ENCODE results near the gene DOC2B. TPM values are rescaled to one million over a fixed set of nuclear protein-coding genes. Genes with fewer than 3 reads are reported as not detected.

Gene DOC2B
- total RNA-seq, 4 donors from 2014 or later, result 3.6 to 8.5 (median 6.7) TPM

- no peak for DNase-seq
- H3K36me3 ChIP-seq, result no peaks in the 10 kb centered on the region
- TF ChIP-seq CTCF (IDR thresholded peaks at IDR 0.05) (no peak), POLR2A (IDR thresholded peaks at IDR 0.05) (no peak)
- H3K27me3 ChIP-seq, result no peaks in the 10 kb centered on the region
- no peaks in the 10 kb centered on the region for H3K4me1 ChIP-seq
- intact Hi-C loops (cut with DNase I), result no loop called here
- WGBS, 2 donors, result 86 to 87% methylated on average over 11 of the region's 11 CpGs
- H3K9me3 ChIP-seq, result no peaks in the 10 kb centered on the region
- H3K27ac ChIP-seq, result no peak overlapping the region
- H3K4me3 ChIP-seq (replicated peaks in 1 of 3), result no peak overlapping the region
These were observed 17.8 kb downstream of the DOC2B start for GRCh38 chr17:163514-164098.

- intact Hi-C loops (cut with DNase I), result no loop called here
- no peak overlapping the region for H3K4me3 ChIP-seq (replicated peaks in 1 of 3)
- TF ChIP-seq POLR2A (IDR thresholded peaks at IDR 0.05), result no peak
- no peak for TF ChIP-seq CTCF (IDR thresholded peaks at IDR 0.05)
These were observed 18.8 kb downstream of the DOC2B start for GRCh38 chr17:162689-163088.

GRCh38 chr17:161481-161880, 20.0 kb downstream of the DOC2B start:
- H3K4me3 ChIP-seq (replicated peaks in 1 of 3), result no peak overlapping the region
- intact Hi-C loops (cut with DNase I), result no loop called here
- H3K4me1 ChIP-seq, result no peaks in the 10 kb centered on the region
- no peaks in the 10 kb centered on the region for H3K9me3 ChIP-seq
- H3K36me3 ChIP-seq, result no peaks in the 10 kb centered on the region
- 76 to 81% methylated on average over 10 of the region's 10 CpGs for WGBS, 2 donors
- no peak for DNase-seq
- no peaks in the 10 kb centered on the region for H3K27me3 ChIP-seq
- no peak for TF ChIP-seq POLR2A (IDR thresholded peaks at IDR 0.05)
- TF ChIP-seq CTCF (IDR thresholded peaks at IDR 0.05), result no peak
- H3K27ac ChIP-seq, result no peak overlapping the region

More at GRCh38 chr17:162689-163088, 18.8 kb downstream of the DOC2B start:
- no peaks in the 10 kb centered on the region for H3K9me3 ChIP-seq
- H3K27me3 ChIP-seq, result no peaks in the 10 kb centered on the region
- no peak for DNase-seq
- H3K4me1 ChIP-seq, result no peaks in the 10 kb centered on the region
- WGBS, 2 donors, result 86 to 94% methylated on average over 3 to 10 of the region's 11 CpGs
- H3K27ac ChIP-seq, result no peak overlapping the region
- H3K36me3 ChIP-seq, result no peaks in the 10 kb centered on the region

GRCh38 chr17:160336-160735, 21.1 kb downstream of the DOC2B start:
- intact Hi-C loops (cut with DNase I), result no loop called here
- Histone ChIP-seq H3K4me1 (no peaks in the 10 kb centered on the region), H3K4me3 (replicated peaks in 1 of 3) (no peak overlapping the region), H3K9me3 (no peaks in the 10 kb centered on the region), H3K27me3 (no peaks in the 10 kb centered on the region), H3K27ac (no peak overlapping the region), H3K36me3 (no peaks in the 10 kb centered on the region)
- WGBS, 2 donors, result 93 to 94% methylated on average over 11 to 13 of the region's 13 CpGs
- TF ChIP-seq POLR2A (IDR thresholded peaks at IDR 0.05), result no peak
- TF ChIP-seq CTCF (IDR thresholded peaks at IDR 0.05), result no peak
- no peak for DNase-seq

GRCh38 chr17:159609-160008, 21.8 kb downstream of the DOC2B start:
- no peak for TF ChIP-seq CTCF (IDR thresholded peaks at IDR 0.05)
- TF ChIP-seq POLR2A (IDR thresholded peaks at IDR 0.05), result no peak
- DNase-seq, result no peak
- Histone ChIP-seq H3K4me3 (replicated peaks in 1 of 3) (no peak overlapping the region), H3K27ac (no peak overlapping the region), H3K36me3 (no peaks in the 10 kb centered on the region), H3K9me3 (no peaks in the 10 kb centered on the region), H3K4me1 (no peaks in the 10 kb centered on the region), H3K27me3 (no peaks in the 10 kb centered on the region)
- intact Hi-C loops (cut with DNase I), result no loop called here
- WGBS, 2 donors, result 92 to 97% methylated on average over 15 of the region's 15 CpGs

Measured in thyroid gland (tissue), 4 donors.